ENCODE results near the gene RNU6-9.

DNA sequence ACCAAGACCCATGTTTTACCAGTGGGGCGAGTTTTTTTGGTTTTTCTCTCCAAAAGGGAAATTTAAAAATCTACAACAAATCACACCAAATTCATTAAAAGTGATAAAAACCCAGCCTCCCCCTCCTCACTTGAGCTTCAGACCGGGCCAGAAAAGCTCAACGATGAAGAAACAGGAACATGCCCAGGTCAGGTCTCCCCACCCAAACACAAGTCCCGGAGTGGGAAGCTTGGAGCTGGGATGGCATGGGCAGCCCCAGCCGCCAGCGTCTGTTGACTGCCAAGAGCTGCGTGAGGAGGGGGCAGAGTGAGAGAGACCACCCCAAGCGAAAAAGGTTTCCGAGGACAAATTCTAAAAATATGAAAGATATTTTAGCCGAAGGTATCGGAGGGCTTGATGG, 3.7 kb downstream of the RNU6-9 start:
- TF ChIP-seq, protein P1, sequence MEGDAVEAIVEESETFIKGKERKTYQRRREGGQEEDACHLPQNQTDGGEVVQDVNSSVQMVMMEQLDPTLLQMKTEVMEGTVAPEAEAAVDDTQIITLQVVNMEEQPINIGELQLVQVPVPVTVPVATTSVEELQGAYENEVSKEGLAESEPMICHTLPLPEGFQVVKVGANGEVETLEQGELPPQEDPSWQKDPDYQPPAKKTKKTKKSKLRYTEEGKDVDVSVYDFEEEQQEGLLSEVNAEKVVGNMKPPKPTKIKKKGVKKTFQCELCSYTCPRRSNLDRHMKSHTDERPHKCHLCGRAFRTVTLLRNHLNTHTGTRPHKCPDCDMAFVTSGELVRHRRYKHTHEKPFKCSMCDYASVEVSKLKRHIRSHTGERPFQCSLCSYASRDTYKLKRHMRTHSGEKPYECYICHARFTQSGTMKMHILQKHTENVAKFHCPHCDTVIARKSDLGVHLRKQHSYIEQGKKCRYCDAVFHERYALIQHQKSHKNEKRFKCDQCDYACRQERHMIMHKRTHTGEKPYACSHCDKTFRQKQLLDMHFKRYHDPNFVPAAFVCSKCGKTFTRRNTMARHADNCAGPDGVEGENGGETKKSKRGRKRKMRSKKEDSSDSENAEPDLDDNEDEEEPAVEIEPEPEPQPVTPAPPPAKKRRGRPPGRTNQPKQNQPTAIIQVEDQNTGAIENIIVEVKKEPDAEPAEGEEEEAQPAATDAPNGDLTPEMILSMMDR (tag by site-specific recombination; IDR thresholded peaks at IDR 0.05): no peak
- no peak for TF ChIP-seq ZSCAN30 (tag by site-specific recombination; IDR thresholded peaks at IDR 0.05)
- TF ChIP-seq ZFP41 (tag by site-specific recombination; IDR thresholded peaks at IDR 0.05; ENCODE audit: borderline replicate concordance): no peak
- no peak for TF ChIP-seq SP3 (tag by site-specific recombination; IDR thresholded peaks at IDR 0.05)
- no peak for TF ChIP-seq ZNF76 (tag by site-specific recombination; IDR thresholded peaks at IDR 0.05; ENCODE audit: borderline replicate concordance, low read depth)
